ENCODE measurements around the gene FBXL4.

DNA sequence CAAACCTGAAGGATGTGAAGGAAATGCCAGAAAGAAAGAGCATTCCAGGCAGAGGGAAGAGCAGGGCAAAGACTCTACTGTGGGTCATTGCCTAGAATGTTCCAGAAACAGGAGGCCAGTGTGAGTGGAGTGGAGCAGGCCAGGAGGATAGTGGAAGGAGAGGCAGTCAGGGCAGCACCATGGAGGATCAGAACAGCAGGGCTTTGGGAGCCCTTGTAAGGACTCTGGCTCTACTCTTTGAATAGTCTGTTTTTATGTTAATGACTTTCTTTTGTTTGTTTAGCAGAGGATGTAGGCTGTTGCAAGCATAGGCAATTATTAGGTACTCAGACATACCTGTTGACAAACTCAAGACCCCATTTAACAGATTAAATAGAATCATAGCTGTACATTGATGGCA lies 23.6 kb upstream of the FBXL4 start:
- TF ChIP-seq EZH2 (IDR thresholded peaks at IDR 0.05; ENCODE audit: borderline replicate concordance, control insufficient read depth, low read depth, low read length) (no peak), ZBED1 (IDR thresholded peaks at IDR 0.05; ENCODE audit: borderline replicate concordance) (no peak), NFYB (IDR thresholded peaks at IDR 0.05; ENCODE audit: insufficient read depth, low read depth, low read length) (no peak), JUNB (IDR thresholded peaks at IDR 0.05) (no peak), EP300 (IDR thresholded peaks at IDR 0.05; ENCODE audit: borderline replicate concordance in 1 of 2, control insufficient read depth in 1 of 2, low read depth in 2 of 2, low read length in 2 of 2) (no peak), BCL11A (IDR thresholded peaks at IDR 0.05; ENCODE audit: low read depth, low read length) (no peak), POLR2AphosphoS5 (IDR thresholded peaks at IDR 0.05; ENCODE audit: low read length) (no peak), EGR1 (IDR thresholded peaks at IDR 0.05; ENCODE audit: borderline replicate concordance in 1 of 2, low read depth in 2 of 2, low read length in 2 of 2) (no peak), CREB1 (IDR thresholded peaks at IDR 0.05; ENCODE audit: low read depth) (no peak), POLR2A (IDR thresholded peaks at IDR 0.05; ENCODE audit: low read depth, low read length) (no peak)
- TF ChIP-seq, protein P1, sequence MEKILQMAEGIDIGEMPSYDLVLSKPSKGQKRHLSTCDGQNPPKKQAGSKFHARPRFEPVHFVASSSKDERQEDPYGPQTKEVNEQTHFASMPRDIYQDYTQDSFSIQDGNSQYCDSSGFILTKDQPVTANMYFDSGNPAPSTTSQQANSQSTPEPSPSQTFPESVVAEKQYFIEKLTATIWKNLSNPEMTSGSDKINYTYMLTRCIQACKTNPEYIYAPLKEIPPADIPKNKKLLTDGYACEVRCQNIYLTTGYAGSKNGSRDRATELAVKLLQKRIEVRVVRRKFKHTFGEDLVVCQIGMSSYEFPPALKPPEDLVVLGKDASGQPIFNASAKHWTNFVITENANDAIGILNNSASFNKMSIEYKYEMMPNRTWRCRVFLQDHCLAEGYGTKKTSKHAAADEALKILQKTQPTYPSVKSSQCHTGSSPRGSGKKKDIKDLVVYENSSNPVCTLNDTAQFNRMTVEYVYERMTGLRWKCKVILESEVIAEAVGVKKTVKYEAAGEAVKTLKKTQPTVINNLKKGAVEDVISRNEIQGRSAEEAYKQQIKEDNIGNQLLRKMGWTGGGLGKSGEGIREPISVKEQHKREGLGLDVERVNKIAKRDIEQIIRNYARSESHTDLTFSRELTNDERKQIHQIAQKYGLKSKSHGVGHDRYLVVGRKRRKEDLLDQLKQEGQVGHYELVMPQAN (conservative IDR thresholded peaks at IDR 0.05), result no peak
- TF ChIP-seq, protein P2, sequence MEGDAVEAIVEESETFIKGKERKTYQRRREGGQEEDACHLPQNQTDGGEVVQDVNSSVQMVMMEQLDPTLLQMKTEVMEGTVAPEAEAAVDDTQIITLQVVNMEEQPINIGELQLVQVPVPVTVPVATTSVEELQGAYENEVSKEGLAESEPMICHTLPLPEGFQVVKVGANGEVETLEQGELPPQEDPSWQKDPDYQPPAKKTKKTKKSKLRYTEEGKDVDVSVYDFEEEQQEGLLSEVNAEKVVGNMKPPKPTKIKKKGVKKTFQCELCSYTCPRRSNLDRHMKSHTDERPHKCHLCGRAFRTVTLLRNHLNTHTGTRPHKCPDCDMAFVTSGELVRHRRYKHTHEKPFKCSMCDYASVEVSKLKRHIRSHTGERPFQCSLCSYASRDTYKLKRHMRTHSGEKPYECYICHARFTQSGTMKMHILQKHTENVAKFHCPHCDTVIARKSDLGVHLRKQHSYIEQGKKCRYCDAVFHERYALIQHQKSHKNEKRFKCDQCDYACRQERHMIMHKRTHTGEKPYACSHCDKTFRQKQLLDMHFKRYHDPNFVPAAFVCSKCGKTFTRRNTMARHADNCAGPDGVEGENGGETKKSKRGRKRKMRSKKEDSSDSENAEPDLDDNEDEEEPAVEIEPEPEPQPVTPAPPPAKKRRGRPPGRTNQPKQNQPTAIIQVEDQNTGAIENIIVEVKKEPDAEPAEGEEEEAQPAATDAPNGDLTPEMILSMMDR (IDR thresholded peaks at IDR 0.05 in 2 of 3, conservative IDR thresholded peaks at IDR 0.05 in 1 of 3; ENCODE audit: control insufficient read depth in 2 of 3, extremely low read depth in 1 of 3, insufficient read depth in 1 of 3, low read depth in 3 of 3, low read length in 3 of 3), result no peak
- TF ChIP-seq, protein P3, sequence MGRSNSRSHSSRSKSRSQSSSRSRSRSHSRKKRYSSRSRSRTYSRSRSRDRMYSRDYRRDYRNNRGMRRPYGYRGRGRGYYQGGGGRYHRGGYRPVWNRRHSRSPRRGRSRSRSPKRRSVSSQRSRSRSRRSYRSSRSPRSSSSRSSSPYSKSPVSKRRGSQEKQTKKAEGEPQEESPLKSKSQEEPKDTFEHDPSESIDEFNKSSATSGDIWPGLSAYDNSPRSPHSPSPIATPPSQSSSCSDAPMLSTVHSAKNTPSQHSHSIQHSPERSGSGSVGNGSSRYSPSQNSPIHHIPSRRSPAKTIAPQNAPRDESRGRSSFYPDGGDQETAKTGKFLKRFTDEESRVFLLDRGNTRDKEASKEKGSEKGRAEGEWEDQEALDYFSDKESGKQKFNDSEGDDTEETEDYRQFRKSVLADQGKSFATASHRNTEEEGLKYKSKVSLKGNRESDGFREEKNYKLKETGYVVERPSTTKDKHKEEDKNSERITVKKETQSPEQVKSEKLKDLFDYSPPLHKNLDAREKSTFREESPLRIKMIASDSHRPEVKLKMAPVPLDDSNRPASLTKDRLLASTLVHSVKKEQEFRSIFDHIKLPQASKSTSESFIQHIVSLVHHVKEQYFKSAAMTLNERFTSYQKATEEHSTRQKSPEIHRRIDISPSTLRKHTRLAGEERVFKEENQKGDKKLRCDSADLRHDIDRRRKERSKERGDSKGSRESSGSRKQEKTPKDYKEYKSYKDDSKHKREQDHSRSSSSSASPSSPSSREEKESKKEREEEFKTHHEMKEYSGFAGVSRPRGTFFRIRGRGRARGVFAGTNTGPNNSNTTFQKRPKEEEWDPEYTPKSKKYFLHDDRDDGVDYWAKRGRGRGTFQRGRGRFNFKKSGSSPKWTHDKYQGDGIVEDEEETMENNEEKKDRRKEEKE (IDR thresholded peaks at IDR 0.05), result no peak
